Measurements from ENCODE around the gene ZNF440.
"Not testable (repeated sequence)": the region's sequence is repeated elsewhere in the genome, so short reads cannot be mapped to it uniquely, and the experiment has no call there.

ZNF440 gene
- total RNA-seq: 5.3 to 11.9 reads per million in 2 donors

- DNase-seq: peak; percentile 57 to 90 (median 74)
These were observed at the start of gene ZNF440 for GRCh38 chr19:11814029-11814699. TSS of gene ZNF440 (plus strand) at chr19:11814273. CDS start at chr19:11814448, 175 bp downstream.

DNA sequence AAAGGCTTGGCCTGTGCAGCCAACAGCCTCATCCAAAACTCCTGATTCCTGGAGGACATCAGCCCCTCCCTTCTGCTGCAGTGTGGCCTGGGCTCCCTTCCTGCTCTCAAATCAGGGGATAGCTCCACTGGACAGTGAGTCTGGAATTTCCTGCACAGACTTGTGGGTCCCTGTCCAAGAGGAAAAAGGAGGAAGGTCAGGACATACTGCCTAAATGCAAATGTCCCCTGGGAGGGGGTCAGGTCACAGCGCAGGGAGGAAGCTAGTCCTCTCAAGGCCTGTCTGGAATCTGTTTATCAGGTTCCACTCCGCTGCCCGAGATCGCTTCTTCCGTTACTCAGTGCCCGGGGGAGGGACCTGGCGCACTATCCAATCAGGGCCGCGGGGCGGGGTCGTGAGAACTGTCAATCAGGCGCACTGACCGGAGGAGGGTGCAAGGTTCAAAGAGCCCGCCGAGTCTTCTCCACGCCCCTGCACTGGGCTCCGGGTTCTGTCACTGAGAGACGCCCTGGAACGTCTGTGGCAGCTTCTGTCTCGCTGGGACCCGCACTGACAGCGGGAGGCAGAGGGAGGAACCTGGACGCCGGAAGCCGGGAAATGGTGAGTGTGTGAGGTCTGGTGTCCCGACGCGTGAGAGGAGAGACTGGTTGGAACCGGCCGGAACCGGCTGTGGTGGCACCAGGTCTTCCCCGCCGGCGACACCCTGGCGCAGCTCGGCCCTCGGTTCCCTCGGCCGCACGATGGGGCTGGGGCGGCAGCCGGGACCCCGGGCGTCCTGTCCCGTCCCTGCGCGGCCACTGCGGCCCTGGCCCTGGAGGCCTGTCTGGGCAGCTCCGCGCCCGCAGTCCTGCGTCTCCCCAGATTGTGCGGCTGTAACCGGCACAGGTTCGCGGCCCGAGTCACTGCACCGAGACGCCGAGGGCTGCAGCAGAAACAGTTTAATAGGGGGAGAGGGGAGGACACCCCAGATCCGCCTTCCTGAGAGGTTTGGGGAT lies 47.2 kb upstream of the ZNF440 start, which contains the start of gene ZNF441:
TSS of gene ZNF441 (plus strand) at position 404 of the 995 bp plus-strand sequence. CDS start at position 598, 194 bp downstream.
- DNase-seq: peak; percentile 59 to 94 (median 79)

DNA sequence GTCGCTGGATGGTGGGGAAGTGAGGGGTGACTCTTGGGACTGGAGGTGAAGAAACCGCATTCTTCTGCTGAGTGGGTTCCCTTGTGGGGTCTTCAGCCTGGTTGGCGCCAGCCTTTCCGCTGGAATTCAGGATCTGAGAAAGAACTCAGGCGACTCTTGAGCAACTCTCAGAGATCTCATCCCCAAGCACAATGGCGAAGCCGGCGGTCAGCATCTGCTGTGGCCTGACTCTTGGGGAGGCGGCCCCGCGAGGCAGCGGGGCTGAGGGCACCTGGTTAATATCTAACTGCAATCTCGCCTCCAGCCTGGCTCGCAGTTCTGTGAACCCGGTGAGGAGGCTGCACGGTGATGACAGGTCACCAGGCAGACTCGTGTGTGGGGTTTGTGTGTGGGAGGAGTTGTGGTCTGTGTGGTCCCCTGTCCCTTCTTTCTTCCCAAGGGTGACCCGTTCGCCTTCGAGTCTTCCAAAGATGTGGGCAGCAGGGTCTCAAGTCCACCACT lies 46.4 kb upstream of the ZNF440 start:
- peak in 1 of 5 experiments; percentile 37 for DNase-seq

DNA sequence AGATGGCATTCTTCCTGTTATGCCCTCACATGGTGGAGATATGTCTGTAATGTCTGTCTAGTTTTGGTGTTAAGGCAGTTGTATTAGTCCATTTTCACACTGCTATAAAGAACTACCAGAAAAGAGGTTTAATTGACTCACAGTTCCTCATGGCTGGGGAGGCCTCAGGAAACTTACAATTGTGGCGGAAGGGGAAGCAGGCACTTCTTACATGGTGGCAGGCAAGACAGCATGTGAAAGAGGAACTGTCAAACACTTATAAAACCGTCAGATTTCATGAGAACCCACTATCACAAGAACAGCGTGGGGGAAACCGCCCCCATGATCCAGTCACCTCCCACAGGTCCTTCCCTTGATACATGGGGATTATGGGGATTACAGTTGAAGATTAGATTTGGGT lies 44.1 kb upstream of the ZNF440 start:
- DNase-seq: no peak

GRCh38 chr19:11771520-11771919 lies 42.6 kb upstream of the ZNF440 start:
- not testable (repeated sequence) for DNase-seq

- not testable (repeated sequence) for DNase-seq
These were observed 37.4 kb upstream of the ZNF440 start for GRCh38 chr19:11776669-11777068.

DNA sequence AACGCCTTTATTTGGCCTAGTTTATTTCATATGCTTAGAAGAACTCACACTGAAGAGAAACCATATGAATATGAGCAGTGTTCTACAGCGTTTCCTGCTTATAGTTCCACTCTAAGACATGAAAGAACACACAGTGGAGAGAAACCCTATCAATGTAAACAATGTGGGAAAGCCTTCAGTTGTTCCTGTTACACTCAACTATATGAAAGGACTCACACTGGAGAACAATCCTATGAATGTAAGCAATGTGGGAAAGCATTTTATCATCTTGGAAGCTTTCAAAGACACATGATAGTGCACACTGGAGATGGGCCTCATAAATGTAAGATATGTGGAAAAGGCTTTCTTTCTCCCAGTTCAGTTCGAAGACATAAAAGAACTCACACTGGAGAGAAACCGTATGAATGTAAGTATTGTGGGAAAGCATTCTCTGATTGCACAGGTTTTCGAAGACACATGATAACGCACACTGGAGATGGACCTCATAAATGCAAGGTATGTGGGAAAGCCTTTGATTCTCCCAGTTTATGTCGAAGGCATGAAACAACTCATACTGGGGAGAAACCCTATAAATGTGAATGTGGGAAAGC lies 33.5 kb upstream of the ZNF440 start:
- no peak for DNase-seq

DNA sequence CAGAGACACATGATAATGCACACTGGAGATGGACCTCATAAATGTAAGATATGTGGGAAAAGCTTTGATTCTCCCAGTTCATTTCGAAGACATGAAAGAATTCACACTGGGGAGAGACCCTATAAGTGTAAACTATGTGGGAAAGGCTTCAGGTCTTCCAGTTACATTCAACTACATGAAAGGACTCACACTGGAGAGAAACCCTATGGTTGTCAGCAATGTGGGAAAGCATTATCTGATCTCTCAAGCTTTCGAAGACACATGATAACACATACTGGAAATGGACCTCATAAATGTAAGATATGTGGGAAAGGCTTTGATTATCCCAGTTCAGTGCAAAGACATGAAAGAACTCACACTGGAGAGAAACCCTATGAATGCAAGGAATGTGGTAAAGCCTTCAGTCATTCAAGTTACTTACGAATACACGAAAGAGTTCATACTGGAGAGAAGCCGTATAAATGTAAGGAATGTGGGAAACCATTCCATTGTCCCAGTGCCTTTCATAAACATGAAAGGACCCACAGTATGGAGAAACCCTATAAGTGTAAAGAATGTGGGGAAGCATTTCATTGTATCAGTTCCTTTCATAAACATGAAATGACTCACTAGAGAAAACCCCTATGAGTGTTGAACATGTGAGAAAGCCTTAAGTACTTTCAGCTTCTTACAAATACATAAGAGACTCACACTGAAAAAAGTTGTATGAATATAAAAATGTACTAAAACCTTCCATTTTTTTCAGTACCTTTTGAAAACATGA lies 32.6 kb upstream of the ZNF440 start:
- DNase-seq: peak in 1 of 5 experiments; percentile 11

GRCh38 chr19:11783767-11784166 lies 30.3 kb upstream of the ZNF440 start:
- DNase-seq: no peak

DNA sequence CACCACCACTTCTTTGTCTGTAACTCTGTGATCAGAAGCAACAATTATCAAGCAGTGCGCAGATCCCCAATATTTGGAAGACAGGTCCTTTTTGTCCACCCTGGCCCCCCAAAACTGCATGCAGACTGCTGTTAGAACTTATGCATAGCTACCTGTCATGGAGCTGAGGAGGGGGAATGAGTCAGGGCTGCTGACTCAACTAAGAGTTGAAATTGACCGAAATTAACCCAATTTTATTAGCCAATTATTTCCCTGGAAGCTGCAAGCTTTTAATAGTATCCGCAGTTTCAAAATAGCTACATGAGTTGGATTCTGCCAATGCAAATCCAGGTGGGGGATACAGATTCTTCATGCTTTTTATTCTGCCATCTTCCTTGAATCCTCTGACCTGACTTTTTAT lies 29.7 kb upstream of the ZNF440 start:
- no peak for DNase-seq

DNA sequence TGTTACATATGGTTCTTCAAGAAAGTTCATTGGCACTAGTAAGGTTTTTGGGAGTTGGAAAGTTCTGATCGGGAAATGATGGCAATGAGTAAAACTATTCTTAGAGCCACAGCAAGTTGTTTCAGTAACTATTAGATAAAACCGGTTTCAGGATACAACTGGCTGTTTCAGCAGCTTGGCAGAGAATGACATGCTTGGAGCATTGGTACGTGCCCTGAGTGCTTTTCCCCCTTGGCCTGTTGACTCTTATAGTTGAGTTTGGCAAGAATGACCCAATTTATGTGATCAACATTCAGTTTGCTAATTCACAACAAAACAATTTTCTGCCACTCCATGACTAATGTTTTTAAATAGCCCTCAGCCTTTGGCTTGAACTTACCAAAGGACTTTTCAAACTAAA lies 26.5 kb upstream of the ZNF440 start:
- DNase-seq: no peak

GRCh38 chr19:11792942-11793341 lies 21.1 kb upstream of the ZNF440 start:
- no peak for DNase-seq

DNA sequence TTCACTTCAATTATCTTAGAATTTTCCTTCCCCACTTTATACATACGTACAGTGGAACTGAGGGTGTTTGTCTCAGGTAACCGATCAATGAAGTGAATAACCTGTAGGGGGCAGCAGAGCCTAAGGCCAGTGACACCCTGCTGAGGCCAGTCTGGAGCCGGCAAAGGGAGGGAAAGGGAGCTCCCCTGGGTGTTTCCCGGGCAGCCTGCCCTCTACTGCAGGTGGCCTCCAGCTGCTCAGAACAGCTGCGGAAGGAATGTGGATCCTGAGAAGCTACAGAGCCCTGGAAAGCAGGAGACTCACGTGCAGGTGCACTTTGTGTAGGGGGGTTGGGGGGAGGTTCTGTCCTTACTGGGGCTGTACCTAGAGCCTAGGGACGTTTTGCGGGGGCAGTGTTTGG lies 16.6 kb upstream of the ZNF440 start:
- DNase-seq: peak; percentile 19 to 79 (median 61)

- DNase-seq: peak; percentile 52 to 88 (median 74)
These were observed 15.4 kb upstream of the ZNF440 start, which contains the start of gene ZNF491 for GRCh38 chr19:11798391-11799330. TSS of gene ZNF491 (plus strand) at chr19:11798523. CDS start at chr19:11805954, 7,431 bp downstream.

GRCh38 chr19:11806354-11807098 lies 7.5 kb upstream of the ZNF440 start:
- no peak for DNase-seq

GRCh38 chr19:11807099-11807380 lies 7.0 kb upstream of the ZNF440 start:
- DNase-seq: no peak

DNA sequence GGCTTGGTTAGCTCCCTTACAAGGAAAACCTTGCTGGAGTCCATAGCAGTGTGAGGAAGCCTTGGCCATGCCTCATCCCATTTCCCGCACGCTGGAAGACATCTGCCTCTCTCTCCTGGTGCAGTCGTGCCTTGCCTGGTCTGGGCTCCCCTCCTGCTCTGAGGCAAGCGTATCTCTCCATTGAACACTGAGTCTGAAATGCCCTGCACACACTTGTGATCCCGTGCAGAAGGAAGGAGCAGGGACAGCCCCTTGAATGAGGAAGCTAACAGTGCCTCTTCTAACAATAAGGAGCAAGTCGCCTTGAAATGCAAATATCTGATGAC lies 407 bp upstream of the ZNF440 start:
- no peak for DNase-seq

DNA sequence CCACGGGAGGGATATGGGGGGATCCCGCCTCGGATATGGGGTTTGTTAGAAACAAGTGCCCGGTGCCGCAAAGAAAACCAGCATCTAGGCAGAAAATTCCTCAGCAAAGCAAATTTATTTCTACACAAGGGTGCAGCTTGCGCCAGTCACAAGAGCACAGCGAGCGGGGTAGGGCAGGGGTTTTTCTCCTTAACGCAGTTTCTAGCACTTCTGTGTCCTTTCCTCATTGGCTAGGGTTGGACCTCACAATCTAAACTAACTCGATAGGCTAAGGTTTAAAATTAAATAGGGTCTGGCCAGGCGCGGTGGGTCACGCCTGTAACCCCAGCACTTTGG lies 595 bp downstream of the ZNF440 start:
- DNase-seq: peak in 1 of 5 experiments; percentile 17

- DNase-seq: no peak
These were observed 7.5 kb downstream of the ZNF440 start for GRCh38 chr19:11821474-11822109.
